SH-SY5Y (cell line): Measurements from ENCODE around the gene ASH1L.

Source experiments
- GATA2 ChIP-seq: IDR thresholded peaks from 2 replicates; pipeline ENCODE4 v1.6.1; 2011; ENCODE audit warnings: mild to moderate bottlenecking, low read depth, low read length
- GATA3 ChIP-seq: IDR thresholded peaks from 2 replicates; pipeline ENCODE4 v1.6.1; 2011; ENCODE audit warnings: low read depth, mild to moderate bottlenecking, low read length, moderate library complexity

- TF ChIP-seq GATA2 (no peak), GATA3 (no peak)
Measured at GRCh38 chr1:155526356-155526755, 36.2 kb downstream of the ASH1L start.
